Neural cell (in vitro differentiated cells): ENCODE results near the gene PVALEF.

ENCODE experiments used
- CTCF ChIP-seq: fragments of 450-650 bp; IDR thresholded peaks from 2 replicates; pipeline ENCODE4 v1.5.1; 2014; ENCODE audit warnings: antibody characterized with exemption, mild to moderate bottlenecking, moderate library complexity; ENCODE audit not compliant: poor library complexity, severe bottlenecking
- EP300 ChIP-seq: fragments of 450-650 bp; conservative IDR thresholded peaks from 2 replicates; pipeline ENCODE4 v1.6.1; 2014; ENCODE audit warnings: antibody characterized with exemption, mild to moderate bottlenecking, moderate library complexity; ENCODE audit not compliant: poor library complexity, severe bottlenecking
- EZH2 ChIP-seq: fragments of 200-600, 300-800 bp; shearing (Covaris generic), sonication (generic); IDR thresholded peaks from 2 replicates; pipeline ENCODE4 v1.6.1; 2014; ENCODE audit warnings: antibody characterized with exemption, low read length, borderline replicate concordance, mild to moderate bottlenecking; ENCODE audit not compliant: insufficient read depth, poor library complexity, severe bottlenecking
- MXI1 ChIP-seq: fragments of 450-650 bp; conservative IDR thresholded peaks from 2 replicates; pipeline ENCODE4 v1.6.1; 2014; ENCODE audit warnings: antibody characterized with exemption, mild to moderate bottlenecking; ENCODE audit not compliant: poor library complexity, severe bottlenecking
- POLR2AphosphoS5 ChIP-seq: IDR thresholded peaks from 2 replicates; pipeline ENCODE4 v1.6.1; 2012
- RAD21 ChIP-seq: fragments of 450-650 bp; conservative IDR thresholded peaks from 2 replicates; pipeline ENCODE4 v1.6.1; 2014; ENCODE audit warnings: antibody characterized with exemption, mild to moderate bottlenecking, moderate library complexity
- SMC3 ChIP-seq: fragments of 450-650 bp; conservative IDR thresholded peaks from 2 replicates; pipeline ENCODE4 v1.6.1; 2014; ENCODE audit warnings: antibody characterized with exemption, mild to moderate bottlenecking, moderate library complexity; ENCODE audit not compliant: poor library complexity

- TF ChIP-seq EP300 (no peak), CTCF (no peak), SMC3 (no peak), EZH2 (no peak), MXI1 (no peak), POLR2AphosphoS5 (no peak), RAD21 (no peak)
These were observed 52.2 kb downstream of the PVALEF start for GRCh38 chr17:81217491-81217890.
